Hindlimb muscle (tissue), 1 donor: ENCODE measurements around the gene FBN1. TPM values are rescaled to one million over a fixed set of nuclear protein-coding genes. Genes with fewer than 3 reads are reported as not detected.

Experiments
- DNase-seq: peaks from one replicate; pipeline ENCODE4 v3.0.0-alpha.2; 2013
- polyA plus RNA-seq: library from polyadenylated mRNA; unstranded; fragments of 120-200 nt; gene quantifications from one replicate; pipeline ENCODE4 v1.2.1, GENCODE V29; 2013; ENCODE audit not compliant: insufficient read length

The FBN1 gene
- polyA plus RNA-seq, 1 donor, result 180 TPM

GRCh38 chr15:48393645-48394506 is 251.6 kb downstream of the FBN1 start:
- peak; percentile 80 for DNase-seq

GRCh38 chr15:48392356-48392755 is 253.2 kb downstream of the FBN1 start:
- DNase-seq, result peak; percentile 78

- no peak for DNase-seq
Measured at GRCh38 chr15:48391950-48392349, 253.6 kb downstream of the FBN1 start.

- DNase-seq, result peak; percentile 78
Measured at GRCh38 chr15:48389691-48390143, 255.8 kb downstream of the FBN1 start.

GRCh38 chr15:48388910-48389309 is 256.6 kb downstream of the FBN1 start:
- DNase-seq, result no peak

GRCh38 chr15:48388016-48388851 is 257.3 kb downstream of the FBN1 start:
- no peak for DNase-seq

GRCh38 chr15:48385031-48385830 is 260.3 kb downstream of the FBN1 start:
- no peak for DNase-seq

- DNase-seq, result no peak
Measured at GRCh38 chr15:48384616-48385015, 260.9 kb downstream of the FBN1 start.

- DNase-seq, result no peak
Measured at GRCh38 chr15:48383031-48383430, 262.5 kb downstream of the FBN1 start.

- no peak for DNase-seq
Measured at GRCh38 chr15:48381861-48382260, 263.6 kb downstream of the FBN1 start.

GRCh38 chr15:48380198-48380597 is 265.3 kb downstream of the FBN1 start:
- DNase-seq, result no peak

- no peak for DNase-seq
Measured at GRCh38 chr15:48375767-48376166, 269.7 kb downstream of the FBN1 start.

GRCh38 chr15:48374472-48374871 is 271.0 kb downstream of the FBN1 start:
- DNase-seq, result no peak

- no peak for DNase-seq
Measured at GRCh38 chr15:48373821-48374451, 271.6 kb downstream of the FBN1 start.

GRCh38 chr15:48371961-48372360 is 273.5 kb downstream of the FBN1 start:
- DNase-seq, result no peak

- DNase-seq, result no peak
Measured at GRCh38 chr15:48371550-48371949, 274.0 kb downstream of the FBN1 start.

GRCh38 chr15:48370460-48370859 is 275.0 kb downstream of the FBN1 start:
- DNase-seq, result no peak

GRCh38 chr15:48367483-48367882 is 278.0 kb downstream of the FBN1 start:
- no peak for DNase-seq

- DNase-seq, result peak; percentile 54
Measured at GRCh38 chr15:48366584-48367312, 278.8 kb downstream of the FBN1 start.

GRCh38 chr15:48365575-48365974 is 279.9 kb downstream of the FBN1 start:
- no peak for DNase-seq

GRCh38 chr15:48363474-48363873 is 282.0 kb downstream of the FBN1 start:
- no peak for DNase-seq
